ENCODE measurements around the gene ZDHHC13.

- TF ChIP-seq CTCF (IDR thresholded peaks at IDR 0.05) (no peak), POLR2A (IDR thresholded peaks at IDR 0.05) (no peak)
Observed at GRCh38 chr11:19093976-19094375, 23.0 kb upstream of the ZDHHC13 start.

Data from esophagus squamous epithelium (tissue), 4 donors.